Stimulated activated CD8-positive, alpha-beta memory T cell treated with anti-CD3 and anti-CD28 coated beads, Interleukin-12 subunit alpha, Interleukin-12 subunit beta, amount 100 ng/mL, for 1 hour (primary cell): ENCODE measurements around the gene HYDIN.
"Not testable (repeated sequence)": the region's sequence is repeated elsewhere in the genome, so short reads cannot be mapped to it uniquely, and the experiment has no call there.

ENCODE experiments used
- DNase-seq: peaks from one replicate; pipeline ENCODE4 v3.0.0-alpha.2; 2020; ENCODE audit warnings: low read depth

The HYDIN gene

DNA sequence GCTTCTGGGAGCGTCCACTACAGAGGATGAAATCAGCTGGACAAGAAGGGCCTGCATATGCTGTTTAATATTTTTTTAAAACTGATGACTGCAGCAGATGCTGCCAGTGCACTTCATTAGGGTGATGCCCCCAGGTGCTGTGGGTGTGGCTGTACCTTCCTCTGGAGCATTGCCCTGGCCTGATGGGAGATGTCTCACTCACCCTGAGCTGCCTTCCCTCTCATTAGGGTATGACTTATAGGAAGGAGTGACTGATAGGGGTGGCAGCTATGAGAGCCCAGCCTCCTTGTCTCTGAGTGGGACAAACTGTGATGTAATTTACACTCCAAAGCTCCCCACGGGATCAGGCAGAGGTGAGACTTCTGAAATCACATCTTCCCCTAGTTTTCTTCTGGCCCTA lies 234.7 kb downstream of the HYDIN start:
- DNase-seq = not testable (repeated sequence)

DNA sequence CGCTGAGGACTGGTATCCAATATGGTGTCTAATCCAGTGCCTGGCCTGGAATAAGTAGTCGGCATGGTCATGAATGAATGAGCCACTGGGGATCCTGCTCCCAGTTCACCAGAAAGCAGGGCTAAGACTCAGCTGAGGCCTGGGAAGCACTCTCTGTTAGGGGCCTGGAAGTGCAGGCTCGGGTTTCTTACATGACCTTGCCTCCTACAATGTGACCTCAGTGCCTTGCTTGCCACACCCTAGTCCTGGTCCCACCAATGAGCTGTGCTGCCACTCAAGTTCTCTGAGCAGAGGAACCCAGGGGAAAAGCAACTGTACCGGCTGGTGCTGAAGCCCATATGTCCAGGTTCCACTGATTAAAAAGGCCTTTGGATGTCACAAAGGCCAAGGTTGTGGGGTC lies 238.0 kb downstream of the HYDIN start:
- DNase-seq = not testable (repeated sequence)

DNA sequence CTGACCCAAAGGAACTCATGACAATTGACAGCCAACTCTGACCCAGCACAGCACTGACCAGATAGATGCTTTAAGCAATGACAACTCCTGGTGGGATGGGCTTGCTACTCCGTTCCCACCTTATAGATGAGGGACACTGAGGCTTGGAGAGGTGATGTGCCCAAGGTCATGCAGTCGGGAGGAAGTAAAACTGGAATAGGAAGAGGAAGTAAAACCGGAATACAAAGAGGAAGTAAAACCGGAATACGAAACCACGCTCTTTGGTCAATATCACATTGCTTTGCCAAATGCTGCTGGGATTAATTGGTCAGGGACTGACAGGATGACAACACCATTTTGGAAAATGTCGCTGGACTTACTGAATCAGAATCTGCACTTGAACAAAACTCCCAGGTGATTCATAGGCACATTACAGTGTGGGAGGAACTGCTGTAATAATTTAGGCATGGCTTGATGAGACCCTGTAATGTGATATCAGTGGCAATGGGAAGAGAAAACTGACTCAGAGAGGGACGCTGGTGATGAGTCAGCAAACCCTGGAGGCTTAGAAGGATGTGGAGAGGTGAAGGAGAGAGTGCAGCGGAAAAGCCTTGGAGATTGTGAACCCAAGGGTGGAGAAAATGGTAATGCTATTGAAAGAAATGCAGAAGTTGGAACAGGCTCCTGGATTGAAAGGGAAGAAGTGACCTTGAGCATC lies 243.4 kb downstream of the HYDIN start:
- DNase-seq = not testable (repeated sequence)

DNA sequence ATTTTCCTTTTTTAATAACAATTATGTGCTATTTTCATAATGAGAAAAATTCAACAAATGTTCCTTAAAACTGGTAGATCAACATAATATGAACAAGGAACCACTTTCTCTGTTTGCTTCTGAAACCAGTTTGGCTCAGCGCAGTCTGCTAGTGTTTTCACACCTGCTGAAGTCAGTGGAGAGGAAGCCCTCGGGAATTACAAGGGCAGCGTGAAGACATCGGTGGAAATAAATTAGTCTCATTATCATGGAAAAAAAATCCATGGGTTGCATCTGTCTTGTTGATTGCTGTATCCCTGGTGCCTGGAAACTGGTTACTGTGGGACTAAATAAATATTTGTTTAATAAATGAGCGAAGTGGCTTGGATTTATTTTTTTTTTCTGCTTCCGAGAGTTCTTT lies 245.8 kb downstream of the HYDIN start:
- DNase-seq = not testable (repeated sequence)

DNA sequence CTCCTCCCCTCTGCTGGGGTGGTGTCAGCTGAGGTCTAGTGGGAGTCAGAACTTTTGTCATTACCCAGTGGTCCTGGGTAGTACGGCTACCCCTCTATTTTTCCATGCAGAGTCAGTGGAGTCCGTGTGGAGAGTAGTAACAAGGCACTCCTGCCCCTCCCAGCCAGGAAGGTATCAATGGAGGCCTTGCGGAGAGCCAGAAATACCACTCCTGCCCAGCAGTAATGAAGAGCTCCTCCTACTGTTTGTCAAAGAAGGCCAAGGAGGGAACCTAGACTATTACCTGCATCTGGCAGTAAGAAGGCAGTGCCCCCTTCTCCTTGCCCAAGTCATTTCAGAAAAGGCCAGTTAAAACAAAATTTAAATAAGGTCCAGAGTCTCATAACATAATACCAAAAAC lies 262.2 kb downstream of the HYDIN start:
- DNase-seq = not testable (repeated sequence)

DNA sequence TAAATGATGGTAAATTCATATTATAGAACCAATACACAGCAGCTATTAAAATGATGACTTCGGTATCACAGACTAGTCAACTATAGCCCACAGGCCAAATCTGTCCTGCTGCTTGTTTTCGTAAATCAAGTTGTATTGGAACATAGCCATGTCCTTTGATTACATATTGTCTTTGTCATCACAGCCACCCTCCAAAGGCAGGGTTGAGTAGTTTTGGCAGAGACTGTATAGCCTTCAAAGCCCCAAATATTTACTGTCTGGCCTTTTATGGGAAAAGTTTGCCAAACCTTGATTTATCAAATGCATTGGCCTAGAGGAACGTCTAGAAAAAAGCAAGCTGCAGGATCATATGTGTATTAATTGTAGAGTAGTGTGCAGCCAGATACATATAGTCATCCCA lies 270.4 kb downstream of the HYDIN start:
- not testable (repeated sequence) for DNase-seq

DNA sequence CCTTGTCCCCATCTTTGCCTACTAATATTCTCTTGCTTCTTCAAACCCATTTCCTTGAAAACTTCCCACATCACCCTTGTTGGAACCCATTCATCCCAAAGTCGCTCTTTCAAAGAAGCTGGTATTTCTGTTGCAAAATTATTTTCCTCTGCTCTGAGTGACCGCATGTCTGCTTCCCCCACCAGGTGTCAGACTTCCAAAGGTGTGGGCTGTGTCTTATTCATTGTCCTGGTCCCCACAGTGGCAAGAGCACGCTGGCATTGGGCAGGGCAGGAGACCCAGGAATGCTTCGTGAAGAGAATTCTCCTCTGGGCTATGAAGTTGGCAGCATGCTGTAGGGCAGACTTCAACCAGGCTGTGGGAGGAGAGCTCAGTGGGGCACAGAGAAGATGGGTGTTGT lies 275.6 kb downstream of the HYDIN start:
- DNase-seq = not testable (repeated sequence)

DNA sequence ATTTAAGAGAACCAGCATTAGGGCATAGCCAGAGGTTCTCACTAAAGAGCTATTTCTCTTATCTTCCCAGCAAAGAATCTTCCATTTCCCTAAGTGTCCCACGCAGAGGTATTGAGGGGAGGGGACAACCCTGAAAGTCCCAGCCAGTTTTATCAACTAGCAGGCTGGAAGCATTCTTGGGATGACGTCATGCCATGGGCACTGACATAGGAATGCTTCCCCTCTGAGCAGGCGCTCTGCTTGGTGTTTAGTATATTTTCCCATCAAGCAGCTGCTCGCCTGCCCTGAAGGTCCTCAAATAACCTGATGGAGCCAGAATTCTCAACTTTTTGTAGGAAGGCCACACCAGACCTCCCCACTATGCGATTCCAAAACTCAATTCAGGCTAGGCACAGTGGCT lies 276.7 kb downstream of the HYDIN start:
- DNase-seq = not testable (repeated sequence)

DNA sequence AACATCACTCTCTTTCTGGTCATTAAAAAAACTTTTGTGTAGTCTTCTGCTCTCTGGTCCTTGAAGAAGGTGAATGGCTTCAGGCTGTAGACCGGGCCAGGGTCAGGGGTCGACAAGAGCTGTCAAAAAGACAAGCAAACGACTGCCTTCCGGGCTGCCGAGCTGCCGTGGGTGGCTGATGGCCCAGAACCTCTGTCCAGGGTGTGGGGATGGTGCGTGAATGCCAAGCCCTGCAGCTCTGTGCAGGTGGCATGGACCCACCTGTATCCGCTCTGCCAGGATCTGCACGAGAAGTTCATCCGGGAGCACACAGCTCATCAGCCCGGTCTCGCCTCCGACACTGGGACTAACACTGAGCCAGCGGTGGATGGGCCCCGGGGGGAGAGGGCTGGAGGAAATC lies 287.0 kb downstream of the HYDIN start:
- not testable (repeated sequence) for DNase-seq

DNA sequence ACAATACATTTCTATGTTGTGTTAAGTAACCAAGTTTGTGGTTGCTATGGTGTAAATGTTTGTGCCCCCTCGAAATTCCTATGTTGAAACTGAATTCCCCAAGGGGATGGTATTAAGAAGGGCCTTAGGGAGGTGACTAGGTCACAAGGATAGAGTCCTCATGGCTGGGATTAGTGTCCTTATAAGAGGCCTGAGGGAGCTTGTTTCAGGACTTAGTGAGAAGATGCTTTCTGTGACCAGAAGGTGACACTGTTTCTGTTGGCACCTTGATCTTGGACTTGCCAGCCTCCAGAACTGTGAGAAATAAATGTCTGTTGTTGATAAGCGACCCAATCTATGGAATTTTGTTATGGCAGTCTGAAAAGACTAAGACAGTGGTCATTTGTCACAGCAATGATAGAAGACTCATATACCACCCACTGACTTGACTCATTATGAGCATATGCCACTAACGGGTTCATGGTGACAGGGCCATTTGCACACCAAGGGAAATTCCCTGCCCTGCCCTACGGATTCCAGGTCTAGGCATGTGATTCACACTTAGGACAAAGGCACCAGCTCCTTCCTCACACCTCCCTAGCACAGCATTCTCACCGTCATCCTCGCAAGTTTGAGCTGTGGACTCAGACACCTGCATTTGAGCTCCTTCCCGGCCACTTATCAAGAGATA lies 290.7 kb downstream of the HYDIN start:
- not testable (repeated sequence) for DNase-seq

DNA sequence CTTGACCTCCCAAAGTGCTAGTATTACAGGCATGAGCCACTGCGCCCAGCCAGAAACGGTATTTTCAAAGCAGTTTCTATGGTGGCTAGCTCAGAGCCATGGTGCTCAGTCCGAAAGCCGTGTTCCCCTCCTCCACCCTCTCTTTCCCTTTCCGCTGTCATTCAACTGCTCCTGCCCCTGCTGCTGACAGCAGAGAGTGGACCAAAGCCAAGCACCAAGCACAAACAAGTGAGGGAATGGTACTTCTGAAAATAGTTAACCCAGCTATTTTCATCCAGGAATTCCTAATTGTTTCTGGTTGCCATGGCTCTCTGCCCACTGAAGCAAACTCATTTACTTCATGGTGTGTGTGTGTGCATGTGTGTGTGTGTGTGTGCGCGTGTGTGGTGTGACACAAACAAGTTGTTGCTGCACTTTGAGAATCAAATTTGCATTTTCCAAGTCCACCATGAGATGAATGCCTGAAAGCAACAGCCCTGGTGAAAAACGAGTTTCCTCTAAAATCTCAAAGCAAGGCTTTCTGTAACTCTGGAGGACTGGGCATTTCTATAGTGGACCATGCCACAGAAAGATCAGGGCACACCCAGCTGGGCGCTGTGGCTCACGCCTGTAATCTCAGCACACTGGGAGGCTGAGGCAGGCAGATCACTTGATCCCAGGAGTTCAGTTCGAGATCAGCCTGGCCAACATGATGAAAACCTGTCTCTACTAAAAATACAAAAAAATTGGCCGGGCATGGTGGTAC lies 293.6 kb downstream of the HYDIN start:
- DNase-seq = not testable (repeated sequence)

DNA sequence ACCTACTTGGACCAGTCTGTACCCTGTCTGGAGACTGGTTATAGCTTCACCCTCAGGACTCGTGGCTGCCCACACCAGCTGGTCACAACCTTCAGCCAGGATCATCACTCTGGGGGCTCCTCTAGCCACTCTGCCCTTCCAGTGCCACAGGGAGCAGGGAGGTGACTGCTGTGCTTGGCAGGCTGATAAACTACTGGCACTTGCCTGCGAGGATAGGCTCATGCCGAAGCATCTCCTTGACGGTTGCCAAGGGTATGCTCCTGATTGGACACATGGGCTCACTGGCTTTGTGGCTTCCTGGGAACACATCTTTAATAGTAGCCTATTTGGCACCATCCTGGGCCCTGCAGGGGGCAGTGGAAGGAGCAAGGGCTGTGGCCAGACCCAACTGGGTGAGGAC lies 295.2 kb downstream of the HYDIN start:
- not testable (repeated sequence) for DNase-seq

DNA sequence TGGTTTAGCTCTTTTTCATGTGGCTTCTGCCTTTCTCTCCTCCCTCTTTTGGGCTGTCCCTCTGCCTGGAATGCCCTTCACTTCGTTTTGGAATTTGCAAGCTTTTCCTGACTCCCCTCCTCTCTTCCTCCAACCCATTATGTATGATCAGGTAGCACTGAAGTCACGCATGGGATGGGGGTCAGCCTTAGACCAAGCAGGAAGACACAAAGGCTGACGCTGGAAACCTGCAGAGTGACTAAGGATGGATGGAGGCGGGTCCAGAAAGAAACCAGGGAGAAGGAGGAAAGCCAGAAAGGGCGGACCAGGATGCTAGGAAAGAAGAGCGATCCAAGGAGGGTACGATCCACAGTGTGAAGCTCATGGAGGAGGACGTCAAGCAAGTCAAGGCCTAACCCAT lies 296.8 kb downstream of the HYDIN start:
- DNase-seq = not testable (repeated sequence)

DNA sequence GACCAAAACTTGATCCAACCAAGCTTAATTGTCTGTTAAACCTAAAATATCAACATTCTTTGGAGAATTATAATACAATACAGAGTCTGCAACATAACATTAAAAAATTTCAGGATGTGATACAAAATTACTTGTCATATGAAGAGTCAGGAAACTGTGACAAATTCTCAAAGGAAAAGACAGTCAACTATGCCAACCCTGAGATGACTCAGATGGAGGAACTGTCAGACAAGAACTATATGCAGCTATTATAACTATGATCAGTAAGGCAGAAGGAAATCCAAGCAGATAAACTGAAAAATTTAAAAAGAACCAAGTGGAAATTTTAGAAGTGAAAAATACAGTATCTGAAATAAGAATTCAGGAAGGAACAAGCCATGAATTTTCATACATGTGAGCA lies 299.8 kb downstream of the HYDIN start:
- DNase-seq = not testable (repeated sequence)

DNA sequence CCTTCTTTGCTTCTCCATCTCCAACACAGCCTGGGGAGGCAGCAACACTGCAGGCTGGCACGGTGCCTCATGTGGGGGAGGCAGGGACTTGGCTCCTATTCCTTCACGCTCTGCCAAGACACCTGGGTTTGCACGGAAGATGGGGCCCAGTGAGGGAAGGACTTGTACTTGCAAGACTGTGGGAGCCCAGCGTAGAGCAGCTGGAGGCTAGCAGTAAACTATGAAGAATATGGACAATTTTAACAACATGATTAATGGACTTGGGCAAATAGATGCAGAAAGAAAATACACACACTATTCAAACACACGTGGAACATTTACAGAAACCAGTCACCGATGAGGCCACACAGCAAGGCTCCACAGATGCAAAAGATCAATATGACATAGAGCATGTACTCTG lies 308.4 kb downstream of the HYDIN start:
- DNase-seq = not testable (repeated sequence)

DNA sequence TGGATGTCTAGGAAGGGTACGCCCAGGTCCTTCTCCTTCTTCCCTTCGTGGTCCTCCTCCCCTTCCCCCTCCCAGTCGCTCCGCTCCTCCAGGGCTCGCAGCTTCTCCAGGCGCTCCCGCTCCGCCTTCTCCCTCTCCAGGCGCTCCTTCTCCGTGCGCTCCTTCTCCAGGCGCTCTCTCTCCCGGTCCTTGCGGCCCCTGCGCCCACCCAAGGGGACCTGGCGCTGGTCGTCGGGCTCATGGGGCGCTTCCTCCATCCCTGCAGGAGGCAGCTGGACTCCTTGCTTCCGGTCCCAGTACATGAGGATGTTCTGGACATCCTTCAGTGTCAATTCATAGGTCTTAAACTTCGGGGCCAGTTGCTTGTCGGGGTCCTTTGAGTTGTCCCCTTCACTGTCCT lies 309.9 kb downstream of the HYDIN start:
- not testable (repeated sequence) for DNase-seq

DNA sequence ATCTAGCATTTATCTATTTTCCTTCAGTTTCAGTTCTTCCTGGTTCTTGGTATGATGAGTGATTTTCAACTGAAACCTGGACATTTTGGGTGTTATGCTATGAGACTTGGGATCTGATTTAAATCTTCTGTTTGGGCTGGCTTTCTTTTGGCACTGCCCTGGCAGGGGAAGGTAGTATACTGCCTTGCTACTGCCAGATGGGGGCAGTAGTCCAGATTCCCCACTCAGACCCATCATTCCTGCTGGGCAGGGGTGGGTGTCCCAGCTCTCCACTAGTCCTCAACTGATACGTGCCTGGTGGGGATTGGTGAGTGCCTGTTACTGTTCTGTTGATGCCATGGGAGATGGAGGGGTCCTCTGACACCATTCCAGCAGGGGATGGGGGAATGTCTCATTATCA lies 342.3 kb downstream of the HYDIN start:
- not testable (repeated sequence) for DNase-seq

DNA sequence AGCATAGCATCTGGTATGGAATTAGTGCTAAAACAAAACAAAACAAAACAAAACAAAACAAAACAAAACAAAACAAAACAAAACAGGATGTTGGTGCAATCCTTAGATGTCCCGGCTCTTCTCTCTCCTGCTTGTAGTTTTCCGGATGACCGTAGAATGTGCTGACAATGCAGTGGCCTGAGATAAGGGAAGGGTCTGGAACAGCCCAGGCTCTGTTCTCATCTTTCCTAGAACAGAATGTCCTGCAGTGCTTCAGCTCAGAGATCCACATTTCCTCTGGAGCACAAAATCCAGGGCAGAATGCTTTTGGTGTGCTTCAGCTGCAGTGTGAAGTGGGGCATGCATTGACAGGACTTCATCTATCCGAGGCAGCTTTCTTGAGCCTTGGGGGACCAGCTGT lies 345.9 kb downstream of the HYDIN start:
- DNase-seq = not testable (repeated sequence)

DNA sequence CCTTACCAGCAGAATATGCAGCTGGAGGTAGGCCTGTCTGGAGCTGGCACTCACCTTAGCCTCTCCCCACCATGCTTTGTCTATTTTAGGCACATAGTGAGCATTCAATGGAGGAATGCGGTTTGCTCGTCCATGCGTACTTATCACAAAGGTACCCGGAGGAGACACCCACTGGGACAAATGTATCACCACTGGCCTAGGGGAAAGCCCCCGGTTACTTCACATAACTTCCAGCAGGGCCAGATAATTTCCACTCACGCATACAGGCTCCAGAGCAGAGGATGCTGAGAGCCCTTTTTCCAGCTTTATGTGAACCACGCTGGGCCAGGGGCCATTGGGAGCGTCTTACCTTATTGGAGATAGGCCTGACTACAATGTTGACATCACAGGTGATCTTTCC lies 348.2 kb downstream of the HYDIN start:
- DNase-seq = not testable (repeated sequence)

DNA sequence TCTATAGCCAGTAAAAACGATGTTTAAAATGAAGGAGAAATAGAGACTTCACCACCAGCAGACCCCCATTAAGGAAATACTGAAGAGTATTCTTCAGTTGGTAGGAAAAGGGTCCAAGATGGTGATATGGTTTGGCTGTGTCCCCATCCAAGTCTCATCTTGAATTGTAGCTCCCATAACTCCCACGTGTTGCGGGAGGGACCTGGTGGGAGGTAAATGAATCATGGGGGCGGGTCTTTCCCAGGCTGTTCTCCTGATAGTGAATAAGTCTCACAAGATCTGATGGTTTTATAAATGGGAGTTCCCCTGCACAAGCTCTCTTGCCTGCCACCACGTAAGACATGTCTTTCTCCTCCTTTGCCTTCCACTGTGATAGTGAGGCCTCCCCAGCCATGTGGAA lies 352.6 kb downstream of the HYDIN start:
- DNase-seq = not testable (repeated sequence)

DNA sequence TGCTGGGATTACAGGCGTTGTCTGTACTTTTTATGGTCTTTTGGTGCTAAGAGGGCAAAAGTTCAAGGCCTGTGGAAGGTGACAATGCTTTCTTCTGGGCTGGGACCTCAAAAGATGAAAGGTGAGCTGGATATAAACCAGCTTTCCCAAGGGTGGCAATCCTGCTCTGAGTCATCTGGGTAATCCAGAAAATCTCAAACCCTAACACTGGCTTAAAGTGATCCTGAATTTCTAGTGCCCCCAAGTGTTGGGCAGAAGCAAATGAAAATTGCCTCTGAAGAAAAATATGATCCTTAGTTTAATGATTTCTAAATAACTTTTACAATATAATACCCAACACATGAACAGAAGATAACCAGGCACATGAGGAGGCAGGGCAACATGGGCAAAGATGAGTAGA lies 354.1 kb downstream of the HYDIN start:
- not testable (repeated sequence) for DNase-seq

DNA sequence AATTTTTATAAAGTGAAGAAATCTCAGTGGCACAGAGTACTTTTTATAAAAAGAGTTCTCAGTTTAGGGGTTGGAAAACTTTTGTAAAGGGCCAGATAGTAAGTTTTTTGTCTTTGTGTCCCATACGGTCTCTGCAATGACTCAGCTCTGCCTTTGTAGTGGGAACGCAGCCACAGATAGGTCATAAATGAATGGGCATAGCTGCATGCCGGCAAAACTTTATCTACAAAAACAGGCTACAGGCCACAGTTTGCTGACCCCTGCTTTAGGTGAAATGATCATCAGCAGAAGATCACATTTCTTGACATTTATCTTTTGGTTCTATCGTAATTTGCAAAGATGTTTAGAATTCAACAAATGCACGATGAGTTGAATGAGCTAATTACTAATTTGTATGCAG lies 365.8 kb downstream of the HYDIN start:
- DNase-seq = not testable (repeated sequence)

DNA sequence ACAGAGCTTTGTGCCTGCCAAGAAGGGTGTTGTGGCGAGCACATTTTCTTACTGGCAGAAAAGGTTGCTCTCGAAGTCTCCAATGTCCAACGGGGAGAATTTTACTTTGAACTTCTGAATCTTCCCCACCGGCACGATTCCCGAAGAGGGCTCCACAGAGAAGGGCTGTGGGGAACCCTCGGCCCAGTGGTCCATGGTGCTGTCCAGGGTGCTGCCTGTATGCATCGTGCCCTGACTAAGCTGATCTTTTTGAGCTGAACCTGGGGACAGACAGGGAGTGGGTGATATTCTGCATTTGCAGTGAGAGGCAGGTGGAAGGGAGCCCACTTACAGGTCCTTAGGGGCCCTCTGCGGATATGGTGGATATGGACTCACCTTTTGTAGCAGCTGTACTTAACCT lies 368.5 kb downstream of the HYDIN start:
- DNase-seq = not testable (repeated sequence)
